GM12892 (cell line): ENCODE data around the gene WDR62.

Experiments
- DNase-seq: peaks from one replicate; pipeline ENCODE4 v3.0.0; 2011; ENCODE audit not compliant: insufficient read length
- FAIRE-seq: peaks from 2 replicates; lab custom pipeline; 2011; peaks lifted over from hg19 to GRCh38; lab: Jason Lieb, UNC
- POLR2A ChIP-seq: IDR thresholded peaks from 2 replicates; pipeline ENCODE4 v1.6.1; 2011; ENCODE audit warnings: low read depth, low read length, control low read depth
- POLR2AphosphoS5 ChIP-seq: IDR thresholded peaks from 2 replicates; pipeline ENCODE4 v1.6.1; 2011; ENCODE audit warnings: low read depth, low read length, control low read depth
- TAF1 ChIP-seq: IDR thresholded peaks from 2 replicates; pipeline ENCODE4 v1.6.1; 2011; ENCODE audit warnings: low read depth, mild to moderate bottlenecking, control low read depth, low read length, borderline replicate concordance

WDR62 gene

DNA sequence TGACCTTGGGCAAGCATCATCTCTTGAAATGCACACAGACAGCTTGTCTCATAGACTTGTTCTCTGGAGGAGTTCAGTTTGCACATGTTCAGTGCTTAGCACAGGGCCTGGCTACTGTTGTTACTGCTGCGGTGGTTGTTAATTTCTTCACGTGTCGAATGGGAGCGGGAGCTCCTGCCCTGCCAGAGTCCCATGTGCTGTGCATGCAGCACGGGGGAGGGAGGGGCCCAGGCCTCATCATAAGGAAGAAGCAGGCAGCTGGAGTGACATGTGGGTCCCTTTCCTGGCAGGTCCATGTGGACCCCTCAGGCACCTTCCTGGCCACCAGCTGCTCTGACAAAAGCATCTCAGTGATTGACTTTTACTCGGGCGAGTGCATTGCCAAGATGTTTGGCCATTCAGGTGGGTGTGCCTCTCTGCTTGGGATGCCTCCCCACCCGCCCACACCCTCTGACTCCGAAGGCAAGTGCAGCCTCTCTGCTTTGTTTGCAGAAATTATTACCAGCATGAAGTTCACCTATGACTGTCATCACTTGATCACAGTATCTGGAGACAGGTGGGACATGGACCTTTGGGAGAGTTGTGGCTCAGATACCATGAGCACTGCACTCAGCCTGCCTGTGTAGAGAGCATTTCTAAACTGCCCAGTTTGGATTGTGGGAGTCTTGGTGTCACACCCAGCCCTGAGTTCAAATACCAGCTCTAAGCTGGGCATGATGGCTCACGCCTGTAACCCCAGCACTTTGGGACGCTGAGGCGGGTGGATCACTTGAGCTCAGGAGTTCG, 36.4 kb downstream of the WDR62 start:
- TF ChIP-seq POLR2A = no peak
- no peak for TF ChIP-seq TAF1
- no peak for TF ChIP-seq POLR2AphosphoS5
- no peak for DNase-seq

DNA sequence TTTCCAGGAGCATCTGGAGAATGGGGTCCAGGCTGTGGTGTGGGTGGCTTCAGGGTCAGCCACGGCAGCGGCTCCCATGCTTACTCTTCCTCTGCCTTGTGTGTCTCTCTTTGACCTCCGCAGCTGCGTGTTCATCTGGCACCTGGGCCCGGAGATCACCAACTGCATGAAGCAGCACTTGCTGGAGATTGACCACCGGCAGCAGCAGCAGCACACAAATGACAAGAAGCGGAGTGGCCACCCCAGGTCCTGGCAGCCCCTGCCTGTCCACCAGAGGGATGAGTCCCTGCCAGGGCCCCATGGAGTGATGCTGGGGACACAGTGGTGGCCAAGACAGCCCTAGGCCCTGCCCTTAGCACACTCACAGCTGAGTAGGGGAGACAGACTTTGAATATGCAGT, 37.9 kb downstream of the WDR62 start:
- no peak for DNase-seq
- TF ChIP-seq POLR2A (no peak), TAF1 (no peak), POLR2AphosphoS5 (no peak)
- FAIRE-seq = no peak

More for the DNA sequence above, 36.4 kb downstream of the WDR62 start:
- no peak for FAIRE-seq

DNA sequence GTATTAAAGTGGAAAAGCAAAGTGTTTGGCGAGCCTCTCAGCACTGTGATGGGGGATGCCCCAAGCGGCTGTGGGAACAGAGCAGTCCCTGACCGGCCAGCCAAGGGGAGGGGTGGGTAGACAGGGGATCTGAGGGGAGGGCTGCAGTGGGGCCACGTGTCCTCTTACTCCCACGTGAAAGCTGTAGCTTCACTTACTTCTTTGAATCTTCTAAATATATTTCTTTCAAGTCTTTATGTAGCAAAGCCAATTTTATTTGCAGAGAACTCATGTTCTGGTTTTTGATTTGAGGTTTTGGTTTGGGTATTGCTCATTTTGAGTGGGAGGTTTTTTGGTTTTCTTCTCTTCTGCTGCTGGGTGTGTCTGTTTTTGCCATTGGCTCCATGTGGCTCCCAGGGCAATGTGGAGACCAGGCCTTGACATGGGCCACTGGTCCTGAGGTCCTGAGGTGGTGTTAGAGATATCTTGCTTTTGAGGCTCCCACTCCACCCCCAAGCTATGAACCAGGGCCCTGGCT, 38.5 kb downstream of the WDR62 start:
- FAIRE-seq (peak; percentile 21), DNase-seq (no peak)
- TF ChIP-seq TAF1 = no peak
- TF ChIP-seq POLR2A = no peak

DNA sequence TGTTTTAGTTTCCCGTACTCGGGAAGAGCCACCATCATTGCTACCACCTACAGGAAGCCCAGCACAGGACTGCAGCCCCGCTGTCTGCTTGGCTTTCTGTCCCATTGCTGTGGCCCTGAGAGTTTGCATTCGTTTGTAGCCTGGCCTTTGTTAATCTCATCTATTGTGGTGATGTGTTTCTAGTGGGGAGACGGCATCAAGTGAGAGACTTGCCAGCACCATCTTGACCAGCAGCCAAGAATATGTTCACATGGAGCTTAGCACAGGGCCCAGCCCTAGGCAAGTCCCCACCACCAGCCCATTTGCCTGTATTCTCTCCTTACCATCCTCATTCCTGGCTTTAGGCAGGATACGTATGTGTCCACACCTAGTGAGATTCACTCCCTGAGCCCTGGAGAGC, 39.0 kb downstream of the WDR62 start:
- TF ChIP-seq TAF1 (no peak), POLR2A (no peak), POLR2AphosphoS5 (no peak)
- FAIRE-seq (no peak), DNase-seq (no peak)

DNA sequence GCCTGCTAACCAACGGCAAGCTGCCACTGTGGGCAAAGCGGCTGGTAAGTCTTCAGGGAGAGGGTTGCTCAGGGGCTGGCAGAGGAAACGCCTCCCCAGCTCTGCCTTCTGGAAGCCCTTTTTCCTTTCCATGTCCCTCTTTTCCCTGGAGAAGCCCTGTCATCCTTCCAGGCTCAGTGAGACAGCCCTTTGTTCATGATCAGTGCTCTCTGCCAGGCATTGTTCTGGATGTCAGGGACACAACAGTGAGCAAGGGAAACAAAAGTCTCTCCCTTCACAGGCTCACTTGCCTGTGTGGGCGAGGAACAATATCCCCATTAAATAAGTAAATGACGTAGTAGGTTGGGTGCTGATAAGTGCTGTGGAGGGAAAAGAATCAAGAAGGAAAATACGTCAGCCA, 42.3 kb downstream of the WDR62 start:
- FAIRE-seq (no peak), DNase-seq (no peak)
- TF ChIP-seq POLR2AphosphoS5 (no peak), TAF1 (no peak), POLR2A (no peak)

DNA sequence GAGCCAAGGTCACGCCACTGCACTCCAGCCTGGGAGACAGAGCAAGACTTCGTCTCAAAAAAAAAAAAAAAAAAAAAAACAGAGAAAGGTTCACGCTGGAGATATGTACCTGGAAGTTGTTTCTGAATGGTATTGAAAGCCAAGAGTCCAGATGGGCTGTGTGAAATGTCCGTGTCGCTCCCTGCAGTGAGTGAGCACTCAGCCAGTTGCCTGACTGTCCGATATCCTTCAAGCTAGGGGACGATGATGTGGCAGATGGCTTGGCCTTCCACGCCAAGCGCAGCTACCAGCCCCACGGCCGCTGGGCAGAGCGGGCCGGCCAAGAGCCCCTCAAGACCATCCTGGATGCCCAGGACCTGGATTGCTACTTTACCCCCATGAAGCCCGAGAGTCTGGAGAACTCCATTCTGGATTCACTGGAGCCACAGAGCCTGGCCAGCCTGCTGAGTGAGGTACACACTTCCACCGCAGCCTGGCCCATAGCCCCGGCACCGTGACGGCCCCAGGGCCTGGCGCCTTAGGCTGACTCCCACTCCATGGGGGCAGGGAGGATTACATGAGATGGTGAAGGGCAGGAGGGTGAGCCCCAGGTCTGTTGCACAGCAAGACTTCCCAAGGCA, 44.6 kb downstream of the WDR62 start:
- DNase-seq (no peak), FAIRE-seq (no peak)
- TF ChIP-seq POLR2AphosphoS5 = no peak

DNA sequence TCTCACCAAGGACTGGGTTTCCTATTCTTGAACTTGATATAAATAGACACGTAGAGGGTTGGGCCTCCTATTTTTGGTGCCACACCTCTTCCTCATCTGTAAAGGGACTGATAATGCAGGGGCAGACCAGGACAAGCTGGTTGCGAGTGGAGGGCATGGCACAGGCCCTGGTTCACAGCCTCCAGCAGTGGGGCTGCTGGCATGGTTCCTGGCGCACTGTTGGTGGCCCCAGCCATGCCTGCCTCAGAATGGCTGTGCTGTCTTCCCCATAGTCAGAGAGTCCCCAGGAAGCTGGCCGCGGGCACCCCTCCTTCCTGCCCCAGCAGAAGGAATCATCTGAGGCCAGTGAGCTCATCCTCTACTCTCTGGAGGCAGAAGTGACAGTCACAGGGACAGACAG, 45.8 kb downstream of the WDR62 start:
- no peak for DNase-seq
- no peak for TF ChIP-seq TAF1
- TF ChIP-seq POLR2AphosphoS5 = no peak
- no peak for TF ChIP-seq POLR2A
- FAIRE-seq = no peak

DNA sequence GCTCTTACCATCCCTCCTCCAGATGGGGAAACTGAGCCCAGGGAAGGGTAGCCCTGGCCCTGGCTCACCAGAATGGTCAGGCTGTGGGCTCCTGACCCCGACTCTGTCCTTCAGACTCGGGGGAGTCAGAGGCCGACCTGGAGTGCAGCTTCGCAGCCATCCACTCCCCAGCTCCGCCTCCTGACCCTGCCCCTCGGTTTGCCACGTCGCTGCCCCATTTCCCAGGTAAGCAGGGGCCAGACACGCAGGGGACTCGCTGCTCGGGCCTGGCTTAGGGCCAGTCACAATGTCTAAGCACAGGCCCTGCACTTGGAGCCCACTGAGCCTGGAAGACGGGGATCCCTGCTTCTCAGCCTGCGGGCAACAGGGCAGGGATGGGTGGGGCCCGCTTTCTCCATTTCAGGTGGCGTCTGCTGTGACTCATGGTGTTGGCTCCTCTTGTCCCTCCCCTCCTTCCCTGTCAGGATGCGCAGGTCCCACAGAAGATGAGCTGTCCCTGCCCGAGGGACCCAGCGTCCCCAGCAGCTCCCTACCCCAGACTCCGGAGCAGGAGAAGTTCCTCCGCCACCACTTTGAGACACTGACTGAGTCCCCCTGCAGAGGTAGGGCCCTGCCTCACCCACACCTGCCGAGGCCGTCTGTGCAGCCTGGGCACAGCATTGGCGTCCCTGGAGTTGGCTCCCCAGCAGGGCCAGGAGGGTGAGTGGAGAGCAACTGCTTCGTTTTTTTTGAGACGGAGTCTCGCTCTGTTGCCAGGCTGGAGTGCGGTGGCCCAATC, 47.0 kb downstream of the WDR62 start:
- FAIRE-seq = no peak
- DNase-seq = no peak
- no peak for TF ChIP-seq POLR2AphosphoS5
- no peak for TF ChIP-seq TAF1
- TF ChIP-seq POLR2A = no peak

DNA sequence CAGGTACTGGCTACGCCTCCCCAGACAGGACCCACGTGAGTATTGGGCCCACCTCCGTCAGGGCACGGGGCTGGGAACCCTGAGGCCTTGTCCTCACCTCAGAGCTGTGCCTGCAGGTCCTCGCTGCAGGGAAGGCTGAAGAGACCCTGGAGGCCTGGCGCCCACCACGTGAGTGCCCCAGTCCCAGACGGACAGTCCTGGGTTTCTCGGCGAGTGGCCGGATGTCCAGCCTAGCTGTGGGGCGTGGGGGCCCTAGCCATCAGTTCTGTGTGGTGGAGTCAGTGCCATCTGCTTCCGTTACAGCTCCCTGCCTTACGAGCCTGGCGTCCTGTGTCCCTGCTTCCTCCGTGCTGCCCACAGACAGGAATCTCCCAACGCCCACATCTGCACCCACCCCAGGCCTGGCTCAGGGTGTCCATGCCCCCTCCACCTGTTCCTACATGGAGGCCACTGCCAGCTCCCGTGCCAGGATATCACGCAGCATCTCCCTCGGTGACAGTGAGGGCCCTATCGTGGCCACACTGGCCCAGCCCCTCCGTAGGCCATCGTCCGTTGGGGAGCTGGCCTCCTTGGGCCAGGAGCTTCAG, 48.4 kb downstream of the WDR62 start:
- TF ChIP-seq TAF1 (no peak), POLR2AphosphoS5 (no peak), POLR2A (no peak)
- FAIRE-seq = no peak
- no peak for DNase-seq

DNA sequence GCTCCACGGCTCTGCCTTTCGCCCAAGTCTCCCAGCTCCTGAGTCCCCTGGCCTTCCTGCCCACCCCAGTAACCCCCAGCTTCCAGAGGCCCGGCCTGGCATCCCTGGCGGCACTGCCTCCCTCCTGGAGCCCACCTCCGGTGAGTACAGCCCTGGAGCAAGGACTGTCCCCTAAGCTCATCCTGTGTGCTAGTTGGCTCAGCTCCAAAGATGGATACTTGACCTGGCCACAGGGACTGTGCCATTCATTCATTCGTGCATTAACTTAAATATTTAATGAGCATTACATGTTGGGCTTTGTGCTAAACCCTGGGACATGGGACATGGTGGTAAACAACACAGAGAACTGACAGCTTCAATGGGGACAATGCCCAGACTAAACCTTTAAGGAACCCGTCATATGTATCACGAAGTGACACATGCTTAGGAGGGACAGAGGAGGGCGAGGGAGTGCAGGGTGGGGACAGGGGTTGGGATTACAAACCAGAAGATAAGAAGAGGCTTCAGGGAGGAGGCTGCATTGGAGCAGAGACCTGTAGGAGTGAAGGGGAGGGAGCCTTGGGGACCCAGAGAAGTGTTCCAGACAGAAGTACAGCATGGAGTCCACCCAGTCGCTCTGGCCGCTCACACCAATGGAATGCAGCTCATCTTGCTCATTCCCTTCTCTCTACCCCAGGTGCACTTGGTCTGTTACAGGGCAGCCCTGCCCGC, 49.3 kb downstream of the WDR62 start:
- FAIRE-seq = no peak
- no peak for DNase-seq
- TF ChIP-seq POLR2AphosphoS5 (no peak), POLR2A (no peak), TAF1 (no peak)
